HG02884 (cell line): ENCODE results near the gene CLEC4D.
"Not testable (repeated sequence)": the region's sequence is repeated elsewhere in the genome, so short reads cannot be mapped to it uniquely, and the experiment has no call there.

Experiments used
- ATAC-seq: cut with Tn5 transposase; IDR thresholded peaks from one replicate; pipeline ENCODE4 v1.9.1; 2021; ENCODE audit warnings: mild to moderate bottlenecking, moderate library complexity; ENCODE audit not compliant: unreplicated experiment

Gene CLEC4D

GRCh38 chr12:8513256-8513655 lies at the start of gene CLEC4D:
Gene CLEC4D (plus strand): TSS chr12:8513503. CDS start chr12:8513733, 230 bp downstream.
- ATAC-seq, result no peak

DNA sequence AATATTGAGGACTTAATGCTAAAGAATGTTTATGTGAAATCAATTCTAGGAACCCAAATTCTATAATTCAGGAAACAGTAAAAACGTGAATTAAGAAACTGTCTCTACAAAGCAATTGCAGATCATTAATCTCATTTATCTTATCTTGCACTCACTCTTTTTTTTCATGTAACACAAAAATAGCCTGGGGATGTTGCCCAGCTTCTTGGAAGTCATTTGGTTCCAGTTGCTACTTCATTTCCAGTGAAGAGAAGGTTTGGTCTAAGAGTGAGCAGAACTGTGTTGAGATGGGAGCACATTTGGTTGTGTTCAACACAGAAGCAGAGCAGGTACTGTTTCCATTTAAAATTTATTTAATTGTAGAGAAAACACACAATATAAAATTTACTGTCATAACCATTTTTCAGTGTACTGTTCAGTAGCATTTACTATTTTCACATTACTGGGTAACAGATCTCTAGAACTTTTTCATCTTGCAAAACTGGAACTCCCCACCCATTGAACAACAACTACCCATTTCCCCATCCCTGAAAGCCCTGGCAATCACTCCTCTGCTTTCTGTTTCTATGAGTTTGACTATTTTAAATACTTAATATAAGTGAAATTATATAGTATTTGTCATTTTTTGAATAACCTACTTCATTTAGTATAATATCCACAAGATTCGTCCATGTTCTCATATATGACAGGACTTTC lies 47.9 kb upstream of the CLEC4D start:
- no peak for ATAC-seq

DNA sequence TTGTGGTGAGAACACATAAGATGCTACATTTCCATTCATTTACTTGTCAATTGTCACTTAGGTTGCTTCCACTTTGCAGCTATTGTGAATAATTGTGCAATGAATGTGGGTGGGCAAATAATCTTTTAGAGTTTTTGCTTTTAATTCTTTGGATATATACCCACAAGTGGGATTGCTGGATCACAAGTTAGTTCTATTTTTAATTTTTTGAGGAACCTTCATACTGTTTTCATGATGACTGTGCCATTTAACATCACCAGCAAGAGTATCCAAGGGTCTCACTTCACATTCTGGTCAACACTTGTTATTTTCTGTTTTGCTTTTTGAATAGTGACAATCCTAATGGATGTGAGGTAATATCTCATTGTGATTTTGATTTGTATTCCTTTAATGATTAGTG lies 47.1 kb upstream of the CLEC4D start:
- no peak for ATAC-seq

DNA sequence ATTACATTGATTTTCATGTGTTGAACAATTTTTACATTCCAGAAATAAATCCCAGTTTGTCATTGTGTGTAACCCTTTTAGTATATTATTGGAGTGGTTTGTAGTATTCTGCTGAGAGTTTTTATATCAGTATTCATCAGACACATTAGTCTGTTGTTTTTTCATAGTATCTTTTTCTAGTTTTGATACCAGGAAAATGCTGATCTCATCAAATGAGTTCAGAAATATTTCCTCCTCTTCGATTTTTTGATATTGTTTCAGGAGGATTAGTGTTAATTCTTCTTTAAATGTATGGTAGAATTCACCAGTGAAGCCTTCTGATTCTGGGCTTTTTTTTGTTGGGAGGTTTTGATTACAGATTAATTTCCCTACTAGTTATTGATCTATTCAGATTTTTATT lies 42.2 kb upstream of the CLEC4D start:
- no peak for ATAC-seq

- no peak for ATAC-seq
Measured at GRCh38 chr12:8475508-8476203, 37.6 kb upstream of the CLEC4D start.

- ATAC-seq, result no peak
Measured at GRCh38 chr12:8482571-8483061, 30.7 kb upstream of the CLEC4D start.

- no peak for ATAC-seq
Measured at GRCh38 chr12:8483079-8483478, 30.2 kb upstream of the CLEC4D start.

- ATAC-seq, result no peak
Measured at GRCh38 chr12:8491646-8492530, 21.4 kb upstream of the CLEC4D start.

DNA sequence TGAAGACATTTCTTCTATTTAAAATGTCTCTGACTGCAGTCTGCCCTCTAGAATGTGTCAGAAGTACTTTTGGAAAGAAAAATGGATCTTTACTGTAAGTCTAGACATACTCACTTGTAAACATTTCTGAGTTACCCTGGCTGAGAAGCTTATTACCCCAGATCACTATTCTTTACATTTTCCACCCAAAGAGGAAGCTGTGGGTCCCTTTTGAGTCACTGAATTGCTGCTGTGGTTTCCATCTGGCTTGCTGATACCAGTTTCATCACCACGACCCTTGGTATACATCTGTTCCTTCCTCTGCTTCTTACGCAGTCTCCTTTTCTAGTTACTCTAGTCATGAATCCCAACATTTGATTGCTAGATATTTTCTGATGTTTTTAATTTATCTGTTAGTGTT lies 20.2 kb upstream of the CLEC4D start:
- peak; percentile 91 for ATAC-seq

GRCh38 chr12:8495671-8496070 lies 17.6 kb upstream of the CLEC4D start:
- not testable (repeated sequence) for ATAC-seq

DNA sequence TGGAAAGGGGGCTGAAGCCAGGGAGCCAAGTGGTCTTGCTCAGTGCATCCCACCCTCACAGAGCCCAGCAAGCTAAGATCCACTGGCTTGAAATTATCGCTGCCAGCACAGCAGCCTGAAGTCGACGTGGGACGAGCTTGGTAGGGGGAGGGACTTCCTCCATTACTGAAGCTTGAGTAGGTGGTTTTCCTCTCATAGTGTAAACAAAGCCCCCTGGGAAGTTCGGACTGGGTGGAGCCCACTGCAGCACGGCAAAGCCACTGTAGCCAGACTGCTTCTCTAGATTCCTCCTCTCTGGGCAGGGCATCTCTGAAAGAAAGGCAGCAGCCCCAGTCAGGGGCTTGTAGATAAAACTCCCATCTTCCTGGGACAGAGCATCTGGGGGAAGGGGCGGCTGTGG lies 17.2 kb upstream of the CLEC4D start:
- ATAC-seq, result not testable (repeated sequence)

GRCh38 chr12:8499616-8500015 lies 13.7 kb upstream of the CLEC4D start:
- ATAC-seq, result no peak

- ATAC-seq, result no peak
Measured at GRCh38 chr12:8501720-8502119, 11.6 kb upstream of the CLEC4D start.

- ATAC-seq, result no peak
Measured at GRCh38 chr12:8504351-8504750, 9.0 kb upstream of the CLEC4D start.

GRCh38 chr12:8507596-8507995 lies 5.7 kb upstream of the CLEC4D start:
- no peak for ATAC-seq

DNA sequence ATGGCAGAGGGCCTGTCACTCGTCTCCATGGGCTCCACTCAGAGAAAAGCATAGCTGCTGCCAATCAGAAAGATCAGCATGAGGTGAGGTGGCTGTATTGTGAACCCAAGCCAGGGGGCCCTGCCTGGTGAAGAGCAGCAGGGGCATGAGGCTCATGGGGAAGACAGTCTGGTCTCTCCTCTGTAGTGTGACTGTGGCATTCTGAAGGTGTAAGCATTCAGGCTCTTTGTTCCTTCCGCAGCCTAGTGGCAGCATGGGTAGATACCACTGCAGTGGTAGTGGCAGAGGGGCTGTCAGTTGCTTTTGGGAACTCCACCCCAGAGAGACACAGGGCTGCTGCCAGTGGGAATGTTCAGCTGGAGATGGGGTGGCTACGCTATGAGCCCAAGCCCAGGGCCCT lies 5.1 kb upstream of the CLEC4D start:
- no peak for ATAC-seq

DNA sequence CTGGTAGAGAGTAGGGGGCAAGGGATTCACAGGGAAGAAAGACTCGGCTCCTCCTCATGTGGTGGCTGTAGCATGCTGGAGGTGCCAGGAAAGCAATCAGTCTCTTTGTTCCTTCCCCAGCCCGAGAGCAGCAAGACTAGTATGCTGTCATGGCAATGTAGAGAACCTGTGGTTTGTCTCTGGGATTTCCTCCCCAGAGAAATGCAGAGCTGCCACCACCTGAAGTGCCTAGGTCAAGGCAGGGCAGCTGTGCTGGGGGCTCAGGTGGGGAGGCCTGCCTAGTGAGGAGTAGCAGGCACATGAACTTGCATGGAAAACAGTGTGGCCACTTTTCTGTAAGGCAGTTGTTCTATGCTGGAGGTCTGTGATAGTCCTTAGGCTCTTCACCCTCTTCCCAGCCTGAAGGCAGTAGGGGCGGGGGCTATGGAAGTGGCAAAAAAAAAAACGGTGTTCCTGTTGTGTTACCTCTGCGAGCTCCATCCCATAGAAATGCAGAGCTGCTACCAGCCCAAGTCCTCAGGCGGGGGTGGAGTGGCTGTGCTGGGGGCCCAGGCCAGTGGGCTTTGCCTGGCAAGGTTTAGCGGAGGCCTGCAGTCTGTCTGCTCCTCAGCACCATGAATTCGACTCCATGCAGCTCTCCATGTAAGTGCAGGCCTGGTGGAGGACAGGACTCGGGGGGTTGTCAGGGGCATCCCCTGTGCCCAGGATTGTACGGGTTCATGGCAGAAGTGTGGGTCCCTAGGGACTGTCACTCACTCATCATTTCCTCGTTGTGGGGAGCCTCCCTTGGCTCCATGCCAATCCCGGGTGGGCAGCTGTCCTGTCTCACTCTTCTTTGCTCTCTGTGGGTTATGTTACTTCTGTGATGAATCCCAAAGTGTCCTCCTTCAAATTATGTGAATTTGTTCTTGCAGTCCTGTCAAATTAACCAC lies 4.1 kb upstream of the CLEC4D start:
- ATAC-seq, result no peak

GRCh38 chr12:8517971-8518370 lies 4.7 kb downstream of the CLEC4D start:
- ATAC-seq, result no peak

- ATAC-seq, result no peak
Measured at GRCh38 chr12:8519171-8519570, 5.9 kb downstream of the CLEC4D start.
